ENCODE data around the gene MNT. TPM values are rescaled to one million over a fixed set of nuclear protein-coding genes. Genes with fewer than 3 reads are reported as not detected.
A peak's percentile ranks its signal among the peaks of the same experiment; 100 is the strongest.

MNT gene
- total RNA-seq, 1 donor from 2014 or later: 41.0 TPM

- H3K27ac Mint-ChIP-seq (ENCODE audit: unreplicated experiment): no peak overlapping the region
- peaks cover 5% of the 10 kb centered on the region for H3K27me3 Mint-ChIP-seq (ENCODE audit: unreplicated experiment)
- H3K4me3 Mint-ChIP-seq (ENCODE audit: unreplicated experiment): no peak overlapping the region
- H3K9me3 Mint-ChIP-seq (ENCODE audit: unreplicated experiment): peaks cover 3% of the 10 kb centered on the region
- peak; percentile 28 for DNase-seq
- no peaks in the 10 kb centered on the region for H3K36me3 Mint-ChIP-seq (ENCODE audit: unreplicated experiment)
- no peak for TF ChIP-seq CTCF (IDR thresholded peaks at IDR 0.05; ENCODE audit: partially characterized antibody, unreplicated experiment)
- peaks cover 4% of the 10 kb centered on the region for H3K4me1 Mint-ChIP-seq (ENCODE audit: low read depth, unreplicated experiment)
Measured at GRCh38 chr17:2361010-2361760, 39.7 kb downstream of the MNT start.

- H3K36me3 Mint-ChIP-seq (ENCODE audit: unreplicated experiment): no peaks in the 10 kb centered on the region
- peaks cover 3% of the 10 kb centered on the region for H3K9me3 Mint-ChIP-seq (ENCODE audit: unreplicated experiment)
- no peaks in the 10 kb centered on the region for H3K4me1 Mint-ChIP-seq (ENCODE audit: low read depth, unreplicated experiment)
- no peak overlapping the region for H3K4me3 Mint-ChIP-seq (ENCODE audit: unreplicated experiment)
- TF ChIP-seq CTCF (IDR thresholded peaks at IDR 0.05; ENCODE audit: partially characterized antibody, unreplicated experiment): no peak
- H3K27ac Mint-ChIP-seq (ENCODE audit: unreplicated experiment): no peak overlapping the region
- peaks cover 1% of the 10 kb centered on the region for H3K27me3 Mint-ChIP-seq (ENCODE audit: unreplicated experiment)
- no peak for DNase-seq
Measured at GRCh38 chr17:2357931-2358434, 42.9 kb downstream of the MNT start.

GRCh38 chr17:2357237-2357636 is 43.6 kb downstream of the MNT start:
- Mint-ChIP-seq H3K27me3 (ENCODE audit: unreplicated experiment) (no peaks in the 10 kb centered on the region), H3K36me3 (ENCODE audit: unreplicated experiment) (no peaks in the 10 kb centered on the region), H3K4me1 (ENCODE audit: low read depth, unreplicated experiment) (no peaks in the 10 kb centered on the region), H3K4me3 (ENCODE audit: unreplicated experiment) (no peak overlapping the region), H3K27ac (ENCODE audit: unreplicated experiment) (no peak overlapping the region), H3K9me3 (ENCODE audit: unreplicated experiment) (peaks cover 3% of the 10 kb centered on the region)
- no peak for DNase-seq
- TF ChIP-seq CTCF (IDR thresholded peaks at IDR 0.05; ENCODE audit: partially characterized antibody, unreplicated experiment): no peak

GRCh38 chr17:2354311-2354710 is 46.5 kb downstream of the MNT start:
- Mint-ChIP-seq H3K27me3 (ENCODE audit: unreplicated experiment) (no peaks in the 10 kb centered on the region), H3K4me1 (ENCODE audit: low read depth, unreplicated experiment) (no peaks in the 10 kb centered on the region), H3K9me3 (ENCODE audit: unreplicated experiment) (peaks cover 3% of the 10 kb centered on the region), H3K27ac (ENCODE audit: unreplicated experiment) (no peak overlapping the region), H3K36me3 (ENCODE audit: unreplicated experiment) (no peaks in the 10 kb centered on the region), H3K4me3 (ENCODE audit: unreplicated experiment) (no peak overlapping the region)
- TF ChIP-seq CTCF (IDR thresholded peaks at IDR 0.05; ENCODE audit: partially characterized antibody, unreplicated experiment): no peak
- DNase-seq: no peak

- no peak for DNase-seq
- Mint-ChIP-seq H3K27me3 (ENCODE audit: unreplicated experiment) (no peaks in the 10 kb centered on the region), H3K4me3 (ENCODE audit: unreplicated experiment) (no peak overlapping the region), H3K27ac (ENCODE audit: unreplicated experiment) (no peak overlapping the region), H3K9me3 (ENCODE audit: unreplicated experiment) (no peaks in the 10 kb centered on the region), H3K36me3 (ENCODE audit: unreplicated experiment) (no peaks in the 10 kb centered on the region), H3K4me1 (ENCODE audit: low read depth, unreplicated experiment) (peaks cover 11% of the 10 kb centered on the region)
- TF ChIP-seq CTCF (IDR thresholded peaks at IDR 0.05; ENCODE audit: partially characterized antibody, unreplicated experiment): no peak
Measured at GRCh38 chr17:2351269-2351668, 49.6 kb downstream of the MNT start.

Data from glutamatergic neuron (in vitro differentiated cells).